Renal pelvis (tissue), 4 donors: ENCODE results near the gene GPR61. TPM values are rescaled to one million over a fixed set of nuclear protein-coding genes. Genes with fewer than 3 reads are reported as not detected.

Experiments
- DNase-seq: peaks from one replicate; pipeline ENCODE4 v3.0.0-alpha.2; 2013
- polyA plus RNA-seq, 3 donors: library from polyadenylated mRNA; unstranded; fragments of 120-200 nt; gene quantifications; one replicate each; pipeline ENCODE4 v1.2.1, GENCODE V29; 2013; ENCODE audit not compliant: insufficient read length in 3 of 3

Gene GPR61
- polyA plus RNA-seq, 3 donors, result 0.18 to 1.4 (median 0.75) TPM

- DNase-seq, result no peak
These were observed 28.4 kb downstream of the GPR61 start for GRCh38 chr1:109567877-109568672.

DNA sequence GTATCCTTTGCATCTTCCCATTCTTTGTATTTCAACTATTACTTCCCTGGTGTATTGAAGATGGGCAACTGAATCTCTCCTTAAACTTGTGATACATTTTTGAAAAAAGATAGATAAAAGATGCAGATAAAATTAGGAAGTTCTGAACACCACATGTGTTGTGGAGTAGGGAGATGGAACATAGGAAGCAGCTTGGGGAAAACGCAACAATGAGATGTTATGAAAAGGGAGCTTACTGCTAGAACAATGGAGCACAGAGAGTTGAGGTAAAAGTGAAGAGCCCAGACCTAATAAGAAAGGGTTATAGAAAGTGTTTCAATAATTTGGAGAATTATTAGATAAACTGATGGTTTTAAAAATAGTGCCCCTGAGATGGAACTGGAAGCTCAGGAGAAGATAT is 29.7 kb downstream of the GPR61 start:
- DNase-seq, result no peak

DNA sequence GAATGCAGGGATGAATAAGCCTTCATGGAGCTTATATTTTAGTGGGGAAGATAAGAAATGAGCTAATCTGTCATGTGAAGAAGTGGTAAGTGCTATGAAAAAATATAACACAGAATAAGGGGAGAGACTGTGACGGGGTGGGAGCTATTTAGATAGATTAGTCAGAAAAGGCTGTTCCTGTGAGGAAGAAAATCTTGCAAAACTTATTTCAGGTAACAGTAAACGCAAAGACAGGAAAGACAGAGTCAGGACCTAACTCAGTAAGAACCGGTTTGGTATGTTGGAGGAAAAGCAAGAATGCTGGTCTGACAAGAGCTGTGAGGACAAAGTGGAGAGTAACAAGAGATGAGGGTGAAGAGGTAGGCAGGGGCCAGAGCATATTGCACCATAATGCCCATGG is 30.7 kb downstream of the GPR61 start:
- DNase-seq, result no peak

DNA sequence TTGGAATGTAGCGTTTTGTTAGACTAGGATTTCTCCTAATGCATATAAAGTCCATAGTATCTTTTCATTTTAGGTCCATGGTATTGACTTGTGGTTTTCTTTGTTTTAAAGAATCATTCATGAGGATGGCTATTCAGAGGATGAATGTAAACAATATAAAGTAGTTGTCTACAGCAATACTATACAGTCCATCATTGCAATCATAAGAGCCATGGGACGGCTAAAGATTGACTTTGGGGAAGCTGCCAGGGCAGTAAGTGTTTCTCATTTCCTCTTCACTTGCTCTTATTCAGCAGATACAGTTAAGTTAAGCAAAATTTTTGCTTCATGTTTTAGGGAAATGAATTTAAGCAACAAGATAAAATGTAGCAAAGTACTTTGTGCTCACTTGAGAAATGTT is 34.1 kb downstream of the GPR61 start:
- no peak for DNase-seq

- DNase-seq, result no peak
These were observed 39.3 kb downstream of the GPR61 start for GRCh38 chr1:109578947-109579443.

- no peak for DNase-seq
These were observed 39.8 kb downstream of the GPR61 start for GRCh38 chr1:109579491-109579890.

GRCh38 chr1:109582021-109582420 is 42.3 kb downstream of the GPR61 start:
- no peak for DNase-seq

DNA sequence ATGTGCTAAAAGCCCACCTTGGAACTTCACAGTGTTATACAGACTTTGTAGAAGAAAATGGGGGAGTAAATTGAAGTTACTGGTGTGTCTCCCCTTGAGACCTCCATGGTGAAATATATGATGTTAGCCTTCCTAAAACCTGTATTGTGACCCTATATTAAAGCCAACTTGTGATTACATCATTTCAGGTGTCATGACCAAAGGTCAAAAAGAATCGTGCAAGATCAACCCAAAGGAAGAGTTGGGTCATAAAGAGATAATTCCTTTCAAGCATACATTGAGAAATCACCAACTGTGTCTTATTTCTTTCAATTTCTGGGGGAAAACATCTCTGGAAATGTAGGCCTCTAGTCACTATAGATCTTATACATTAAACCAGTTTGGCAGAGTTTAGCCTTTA is 45.1 kb downstream of the GPR61 start:
- no peak for DNase-seq

- DNase-seq, result no peak
These were observed 46.4 kb downstream of the GPR61 start for GRCh38 chr1:109586055-109586454.

DNA sequence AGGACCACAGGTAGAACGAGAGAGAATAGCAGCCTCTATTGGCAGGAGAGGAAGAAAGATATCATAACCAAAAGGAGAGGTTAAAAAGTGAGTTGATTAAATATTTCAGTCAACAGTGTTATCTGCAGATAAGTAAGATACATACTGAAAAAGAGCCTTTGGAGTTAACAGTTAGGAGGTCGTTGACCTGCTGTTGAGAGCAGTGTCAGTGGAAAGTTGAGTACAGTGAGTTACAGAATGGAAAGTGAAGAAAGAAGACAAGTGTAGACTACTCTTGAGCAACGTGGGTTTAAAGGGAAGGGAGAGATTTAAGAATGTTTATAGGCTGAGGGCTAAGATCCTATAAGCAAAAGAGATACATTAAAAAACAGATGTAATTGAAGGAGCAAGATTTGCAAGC is 49.5 kb downstream of the GPR61 start:
- DNase-seq, result no peak

GRCh38 chr1:109589679-109590078 is 50.0 kb downstream of the GPR61 start:
- no peak for DNase-seq

- DNase-seq, result no peak
These were observed 53.2 kb downstream of the GPR61 start for GRCh38 chr1:109592916-109593315.

DNA sequence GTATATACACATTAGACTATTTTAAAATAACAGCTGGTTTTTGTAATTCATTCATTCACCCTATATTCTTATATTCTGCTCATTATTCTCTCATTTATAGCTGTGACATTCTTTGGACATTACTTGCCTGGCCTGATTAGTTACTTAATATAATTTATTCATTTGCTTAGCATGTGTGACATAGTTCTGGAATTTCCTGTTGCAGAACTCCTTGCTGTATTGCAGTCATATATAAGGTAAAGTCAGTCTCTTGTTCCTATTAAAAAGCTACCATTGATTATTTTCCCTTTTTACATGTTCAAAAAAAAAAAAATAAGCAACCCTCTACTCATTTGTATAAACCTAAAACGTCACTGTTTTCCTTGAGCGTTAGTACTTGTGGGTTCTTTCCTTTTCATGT is 55.9 kb downstream of the GPR61 start:
- DNase-seq, result peak; percentile 45

Other genes with a start within 250 kb of the GPR61 start
- under 1 TPM in 1 of 3 donors, not detected in 2; 0.26 TPM for gene MYBPHL, start 232.9 kb upstream of the GPR61 start, polyA plus RNA-seq
- gene SORT1, start 142.0 kb upstream of the GPR61 start, polyA plus RNA-seq, result 10 to 100 TPM; 50.1 to 58.5 (median 56.4) TPM
- 100 to 1,000 TPM; 108 to 127 (median 112) TPM for gene PSMA5, start 113.4 kb upstream of the GPR61 start, polyA plus RNA-seq
- 10 to 100 TPM in 1 of 3 donors, 1 to 10 TPM in 2; 8.3 to 13.1 (median 9.4) TPM for gene SYPL2, start 73.3 kb upstream of the GPR61 start, polyA plus RNA-seq
- gene ATXN7L2, start 56.0 kb upstream of the GPR61 start, polyA plus RNA-seq, result 10 to 100 TPM; 11.4 to 13.1 (median 12.0) TPM
- gene CYB561D1, start 45.8 kb upstream of the GPR61 start, polyA plus RNA-seq, result 10 to 100 TPM in 2 of 3 donors, 1 to 10 TPM in 1; 9.7 to 14.0 (median 10.6) TPM
- 1 to 10 TPM; 6.6 to 8.1 (median 7.5) TPM for gene AMIGO1, start 30.1 kb upstream of the GPR61 start, polyA plus RNA-seq
- gene GNAI3, start 8.7 kb downstream of the GPR61 start, polyA plus RNA-seq, result 10 to 100 TPM; 10.9 to 11.7 (median 11.4) TPM
- gene GNAT2, start 79.7 kb downstream of the GPR61 start, polyA plus RNA-seq, result under 1 TPM in 1 of 3 donors, not detected in 2; 0.20 TPM
- gene AMPD2, start 80.0 kb downstream of the GPR61 start, polyA plus RNA-seq, result 10 to 100 TPM; 51.2 to 63.8 (median 53.6) TPM
- 10 to 100 TPM; 57.9 to 60.4 (median 59.3) TPM for gene GSTM4, start 116.2 kb downstream of the GPR61 start, polyA plus RNA-seq
- 100 to 1,000 TPM; 195 to 277 (median 231) TPM for gene GSTM2, start 128.2 kb downstream of the GPR61 start, polyA plus RNA-seq
- 100 to 1,000 TPM in 2 of 3 donors, 1 to 10 TPM in 1; 2.3 to 121 (median 105) TPM for gene GSTM1, start 147.9 kb downstream of the GPR61 start, polyA plus RNA-seq
- gene GSTM5, start 172.4 kb downstream of the GPR61 start, polyA plus RNA-seq, result 10 to 100 TPM; 36.5 to 72.6 (median 71.1) TPM
- gene GSTM3, start 201.2 kb downstream of the GPR61 start, polyA plus RNA-seq, result 100 to 1,000 TPM; 160 to 233 (median 205) TPM
- gene EPS8L3, start 224.1 kb downstream of the GPR61 start, polyA plus RNA-seq, result 1 to 10 TPM in 2 of 3 donors, under 1 TPM in 1; 0.38 to 1.6 (median 1.4) TPM